Epithelial cell of proximal tubule (primary cell): ENCODE results near the gene SNAP47. TPM values are rescaled to one million over a fixed set of nuclear protein-coding genes. Genes with fewer than 3 reads are reported as not detected.

Source experiments
- DNase-seq: peaks from one replicate; pipeline ENCODE4 v3.0.0-alpha.2; 2011; ENCODE audit warnings: low read depth
- H3K4me3 ChIP-seq: 2 replicates; pipeline ENCODE4 v1.5.1; 2011; ENCODE audit warnings: low read depth, mild to moderate bottlenecking, low read length
- CTCF ChIP-seq: conservative IDR thresholded peaks from 2 replicates; pipeline ENCODE4 v1.5.1; 2012; ENCODE audit warnings: low read depth, mild to moderate bottlenecking, low read length
- total RNA-seq: library from RNA; depleted of rRNA; stranded (reverse); fragments of >200 nt; gene quantifications from 2 replicates; pipeline ENCODE4 v1.2.3, GENCODE V29; 2015

Gene SNAP47
- total RNA-seq, 1 donor from 2014 or later, result 36.3 TPM

- DNase-seq, result no peak
- H3K4me3 ChIP-seq, result no peak overlapping the region
- no peak for TF ChIP-seq CTCF
These were observed 1.9 kb upstream of the SNAP47 start for GRCh38 chr1:227733309-227733705.

GRCh38 chr1:227733751-227734545 lies 1.3 kb upstream of the SNAP47 start:
- peak overlapping the region; percentile 94 for H3K4me3 ChIP-seq
- DNase-seq, result no peak
- TF ChIP-seq CTCF, result no peak

- no peak for TF ChIP-seq CTCF
- DNase-seq, result no peak
These were observed 734 bp upstream of the SNAP47 start for GRCh38 chr1:227734546-227734855.

GRCh38 chr1:227735539-227736285 lies 477 bp downstream of the SNAP47 start:
- DNase-seq, result no peak
- TF ChIP-seq CTCF, result no peak
- H3K4me3 ChIP-seq, result peak overlapping the region; percentile 94

More at GRCh38 chr1:227734546-227734855, 734 bp upstream of the SNAP47 start:
- H3K4me3 ChIP-seq, result peak overlapping the region; percentile 94

- no peak for DNase-seq
- no peak for TF ChIP-seq CTCF
- no peak overlapping the region for H3K4me3 ChIP-seq
These were observed 1.7 kb downstream of the SNAP47 start for GRCh38 chr1:227736814-227737432.

GRCh38 chr1:227738820-227739219 lies 3.6 kb downstream of the SNAP47 start:
- no peak for TF ChIP-seq CTCF
- no peak overlapping the region for H3K4me3 ChIP-seq
- DNase-seq, result no peak
